K562 (cell line): ENCODE data around the gene AURKB. TPM values are rescaled to one million over a fixed set of nuclear protein-coding genes. Genes with fewer than 3 reads are reported as not detected.

Experiments
- CEBPB ChIP-seq: fragments of 450-650 bp; IDR thresholded peaks from 2 replicates; pipeline ENCODE4 v1.6.1; 2016; ENCODE audit warnings: missing genetic modification characterization, missing compliant biosample characterization
- ERF ChIP-seq: fragments of 450-650 bp; formaldehyde crosslinking; IDR thresholded peaks from 2 replicates; pipeline ENCODE4 v1.4.0; 2020; ENCODE audit warnings: mild to moderate bottlenecking, mixed read lengths
- FOXA1 ChIP-seq: fragments of 450-650 bp; IDR thresholded peaks from 2 replicates; pipeline ENCODE4 v1.6.1; 2016; ENCODE audit warnings: mild to moderate bottlenecking, borderline replicate concordance
- FOXA3 ChIP-seq, 2 experiments: fragments of 450-650 bp in 1 of 2; sonication (generic) in 1 of 2; formaldehyde crosslinking; IDR thresholded peaks in 1 of 2; conservative IDR thresholded peaks in 1 of 2; 2 replicates each; pipeline versions ENCODE4 v1.4.0 to v1.8.0; 2020 to 2022; ENCODE audit warnings: mild to moderate bottlenecking in 2 of 2, missing genetic modification reagents in 1 of 2
- HNRNPL ChIP-seq: fragments of 200-400 bp; formaldehyde crosslinking; IDR thresholded peaks from 2 replicates; pipeline ENCODE4 v1.6.1; 2017; ENCODE audit warnings: low read depth, mild to moderate bottlenecking, low read length
- KLF13 ChIP-seq: fragments of 450-650 bp; IDR thresholded peaks from 2 replicates; pipeline ENCODE4 v1.6.1; 2016; ENCODE audit warnings: missing genetic modification characterization, low read depth, mild to moderate bottlenecking, missing compliant biosample characterization, moderate library complexity, borderline replicate concordance
- NBN ChIP-seq: fragments of 450-650 bp; IDR thresholded peaks from 2 replicates; pipeline ENCODE4 v1.6.1; 2016; ENCODE audit warnings: low read depth, mild to moderate bottlenecking
- NRF1 ChIP-seq, 2 experiments: fragments of 450-650 bp; IDR thresholded peaks in 1 of 2; conservative IDR thresholded peaks in 1 of 2; 2 replicates each; pipeline ENCODE4 v1.6.1; 2014; ENCODE audit warnings: mild to moderate bottlenecking in 2 of 2
- PHTF2 ChIP-seq: fragments of 250-450 bp; sonication (Bioruptor Pico); IDR thresholded peaks from 2 replicates; pipeline ENCODE4 v1.5.0; 2021; ENCODE audit warnings: mild to moderate bottlenecking
- ZNF696 ChIP-seq: fragments of 250-450 bp; sonication (Bioruptor Pico); conservative IDR thresholded peaks from 2 replicates; pipeline ENCODE4 v1.4.0; 2020; ENCODE audit warnings: mild to moderate bottlenecking, moderate library complexity
- ZNF780A ChIP-seq: fragments of 250-450 bp; sonication (Bioruptor Pico); IDR thresholded peaks from 2 replicates; pipeline ENCODE4 v1.5.0; 2021; ENCODE audit warnings: mild to moderate bottlenecking
- polyA plus RNA-seq, 8 experiments: library from polyadenylated mRNA; depleted of rRNA in 4 of 8; stranded (reverse) in 5 of 8; unstranded in 3 of 8; fragments of >200 nt; fragmentation: Nextera tagmentation in 2 of 8; fragmentation: Illumina TruSeq in 1 of 8; extraction: Ambion mirVana in 2 of 8; extraction: Trizol in 1 of 8; gene quantifications; 2 replicates each; pipeline versions ENCODE4 v1.2.1 to v1.2.3, GENCODE V29; 2011 to 2014; ENCODE audit warnings: inconsistent platforms in 1 of 8, missing spikeins in 1 of 8
- total RNA-seq, 7 experiments: library from RNA; depleted of rRNA in 6 of 7; stranded (reverse); fragments of >200 nt in 6 of 7; fragmentation: Illumina TruSeq in 2 of 7; extraction: Trizol in 2 of 7; gene quantifications; 2 replicates each; pipeline versions ENCODE4 v1.2.1 to v1.2.3, GENCODE V29; 2011 to 2021; ENCODE audit warnings: low replicate concordance in 1 of 7
- TF ChIP-seq, protein P1 (sequence below): fragments of 450-650 bp; IDR thresholded peaks from 2 replicates; pipeline ENCODE4 v1.6.1; 2016; ENCODE audit warnings: borderline replicate concordance
- TF ChIP-seq, protein P2 (sequence below): fragments of 250-450 bp; sonication (Bioruptor Pico); IDR thresholded peaks from 2 replicates; pipeline ENCODE4 v1.5.0; 2021
- TF ChIP-seq, protein P3 (sequence below): IDR thresholded peaks from 2 replicates; pipeline ENCODE4 v1.6.1; 2011; ENCODE audit not compliant: insufficient read length; ENCODE audit errors: extremely low read depth
- TF ChIP-seq, protein P4 (sequence below): fragments of 450-650 bp; IDR thresholded peaks from 2 replicates; pipeline ENCODE4 v1.6.1; 2016; ENCODE audit warnings: missing biosample characterization, missing genetic modification characterization
- TF ChIP-seq, protein P5 (sequence below): sonication (generic); formaldehyde crosslinking; IDR thresholded peaks from 2 replicates; pipeline ENCODE4 v1.8.0; 2023; ENCODE audit warnings: missing genetic modification reagents, mild to moderate bottlenecking, borderline replicate concordance

AURKB gene
- total and polyA plus RNA-seq, 9 of the 15 experiments (the other 6 are each of a cell fraction or from before 2014, with no cell fraction given): 27.2 to 114 (median 74.8) TPM

DNA sequence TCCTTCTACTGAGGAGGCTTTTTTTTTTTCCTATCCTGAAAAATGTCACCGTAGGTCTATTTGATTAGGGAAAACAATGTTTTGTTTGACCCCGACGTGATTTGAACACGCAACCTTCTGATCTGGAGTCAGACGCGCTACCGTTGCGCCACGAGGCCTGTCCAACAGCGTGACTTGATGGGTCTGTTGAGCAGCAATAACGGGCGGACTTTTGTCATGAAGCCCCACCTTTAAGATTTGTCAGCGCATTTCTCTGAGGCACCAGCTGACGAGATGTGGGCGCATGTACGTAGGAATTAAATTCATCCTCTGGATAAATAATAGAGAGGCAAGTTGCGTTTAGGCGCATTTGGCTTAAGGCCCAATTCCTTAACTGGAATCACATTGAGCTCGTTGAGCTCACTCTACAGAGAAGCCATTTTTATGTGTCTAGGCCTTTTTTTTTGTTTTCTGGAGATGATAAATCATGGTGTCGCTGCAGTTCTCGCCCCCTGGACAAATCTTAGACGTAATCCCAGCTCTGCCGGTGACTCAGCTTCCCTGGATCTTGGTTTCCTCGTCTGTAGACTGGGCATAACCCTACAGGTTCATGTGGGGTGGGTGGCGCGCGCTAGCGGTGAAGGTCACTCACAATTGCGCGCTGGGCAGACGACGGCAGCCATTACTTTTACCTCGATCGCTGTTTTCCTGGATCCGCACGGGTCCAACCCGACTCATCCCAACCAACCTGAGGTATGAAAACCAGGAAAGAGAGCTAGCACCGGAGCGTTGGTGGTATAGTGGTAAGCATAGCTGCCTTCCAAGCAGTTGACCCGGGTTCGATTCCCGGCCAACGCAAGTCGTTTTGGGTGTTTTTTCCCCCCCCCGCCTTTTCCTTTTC is 10.6 kb upstream of the AURKB start (continued):
- peak; percentile 57; the same call in 1 of the 2 replicates for TF ChIP-seq NBN
- no peak for TF ChIP-seq ZNF696
- TF ChIP-seq FOXA1: no peak
- no peak for TF ChIP-seq KLF13
- TF ChIP-seq, protein P1, sequence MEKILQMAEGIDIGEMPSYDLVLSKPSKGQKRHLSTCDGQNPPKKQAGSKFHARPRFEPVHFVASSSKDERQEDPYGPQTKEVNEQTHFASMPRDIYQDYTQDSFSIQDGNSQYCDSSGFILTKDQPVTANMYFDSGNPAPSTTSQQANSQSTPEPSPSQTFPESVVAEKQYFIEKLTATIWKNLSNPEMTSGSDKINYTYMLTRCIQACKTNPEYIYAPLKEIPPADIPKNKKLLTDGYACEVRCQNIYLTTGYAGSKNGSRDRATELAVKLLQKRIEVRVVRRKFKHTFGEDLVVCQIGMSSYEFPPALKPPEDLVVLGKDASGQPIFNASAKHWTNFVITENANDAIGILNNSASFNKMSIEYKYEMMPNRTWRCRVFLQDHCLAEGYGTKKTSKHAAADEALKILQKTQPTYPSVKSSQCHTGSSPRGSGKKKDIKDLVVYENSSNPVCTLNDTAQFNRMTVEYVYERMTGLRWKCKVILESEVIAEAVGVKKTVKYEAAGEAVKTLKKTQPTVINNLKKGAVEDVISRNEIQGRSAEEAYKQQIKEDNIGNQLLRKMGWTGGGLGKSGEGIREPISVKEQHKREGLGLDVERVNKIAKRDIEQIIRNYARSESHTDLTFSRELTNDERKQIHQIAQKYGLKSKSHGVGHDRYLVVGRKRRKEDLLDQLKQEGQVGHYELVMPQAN: no peak
- no peak; the same call in 1 of the 2 replicates for TF ChIP-seq CEBPB (tag)
- TF ChIP-seq, protein P2, sequence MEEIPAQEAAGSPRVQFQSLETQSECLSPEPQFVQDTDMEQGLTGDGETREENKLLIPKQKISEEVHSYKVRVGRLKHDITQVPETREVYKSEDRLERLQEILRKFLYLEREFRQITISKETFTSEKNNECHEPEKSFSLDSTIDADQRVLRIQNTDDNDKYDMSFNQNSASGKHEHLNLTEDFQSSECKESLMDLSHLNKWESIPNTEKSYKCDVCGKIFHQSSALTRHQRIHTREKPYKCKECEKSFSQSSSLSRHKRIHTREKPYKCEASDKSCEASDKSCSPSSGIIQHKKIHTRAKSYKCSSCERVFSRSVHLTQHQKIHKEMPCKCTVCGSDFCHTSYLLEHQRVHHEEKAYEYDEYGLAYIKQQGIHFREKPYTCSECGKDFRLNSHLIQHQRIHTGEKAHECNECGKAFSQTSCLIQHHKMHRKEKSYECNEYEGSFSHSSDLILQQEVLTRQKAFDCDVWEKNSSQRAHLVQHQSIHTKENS (CRISPR knock-in tag): no peak
- TF ChIP-seq ZNF780A (CRISPR knock-in tag): no peak
- TF ChIP-seq HNRNPL: no peak
- TF ChIP-seq, protein P3, sequence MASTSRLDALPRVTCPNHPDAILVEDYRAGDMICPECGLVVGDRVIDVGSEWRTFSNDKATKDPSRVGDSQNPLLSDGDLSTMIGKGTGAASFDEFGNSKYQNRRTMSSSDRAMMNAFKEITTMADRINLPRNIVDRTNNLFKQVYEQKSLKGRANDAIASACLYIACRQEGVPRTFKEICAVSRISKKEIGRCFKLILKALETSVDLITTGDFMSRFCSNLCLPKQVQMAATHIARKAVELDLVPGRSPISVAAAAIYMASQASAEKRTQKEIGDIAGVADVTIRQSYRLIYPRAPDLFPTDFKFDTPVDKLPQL: no peak
- TF ChIP-seq PHTF2 (CRISPR knock-in tag): no peak
- peak in 1 of 2 experiments; percentile 4; a peak in 1 of 4 replicates for TF ChIP-seq NRF1 (conservative IDR thresholded peaks at IDR 0.05 in 1 of 2, IDR thresholded peaks at IDR 0.05 in 1 of 2)
- TF ChIP-seq FOXA3 (CRISPR knock-in tag; conservative IDR thresholded peaks at IDR 0.05 in 1 of 2, IDR thresholded peaks at IDR 0.05 in 1 of 2): no peak
- TF ChIP-seq ERF (CRISPR knock-in tag): no peak
- TF ChIP-seq, protein P4, sequence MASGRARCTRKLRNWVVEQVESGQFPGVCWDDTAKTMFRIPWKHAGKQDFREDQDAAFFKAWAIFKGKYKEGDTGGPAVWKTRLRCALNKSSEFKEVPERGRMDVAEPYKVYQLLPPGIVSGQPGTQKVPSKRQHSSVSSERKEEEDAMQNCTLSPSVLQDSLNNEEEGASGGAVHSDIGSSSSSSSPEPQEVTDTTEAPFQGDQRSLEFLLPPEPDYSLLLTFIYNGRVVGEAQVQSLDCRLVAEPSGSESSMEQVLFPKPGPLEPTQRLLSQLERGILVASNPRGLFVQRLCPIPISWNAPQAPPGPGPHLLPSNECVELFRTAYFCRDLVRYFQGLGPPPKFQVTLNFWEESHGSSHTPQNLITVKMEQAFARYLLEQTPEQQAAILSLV: no peak
- TF ChIP-seq, protein P5, sequence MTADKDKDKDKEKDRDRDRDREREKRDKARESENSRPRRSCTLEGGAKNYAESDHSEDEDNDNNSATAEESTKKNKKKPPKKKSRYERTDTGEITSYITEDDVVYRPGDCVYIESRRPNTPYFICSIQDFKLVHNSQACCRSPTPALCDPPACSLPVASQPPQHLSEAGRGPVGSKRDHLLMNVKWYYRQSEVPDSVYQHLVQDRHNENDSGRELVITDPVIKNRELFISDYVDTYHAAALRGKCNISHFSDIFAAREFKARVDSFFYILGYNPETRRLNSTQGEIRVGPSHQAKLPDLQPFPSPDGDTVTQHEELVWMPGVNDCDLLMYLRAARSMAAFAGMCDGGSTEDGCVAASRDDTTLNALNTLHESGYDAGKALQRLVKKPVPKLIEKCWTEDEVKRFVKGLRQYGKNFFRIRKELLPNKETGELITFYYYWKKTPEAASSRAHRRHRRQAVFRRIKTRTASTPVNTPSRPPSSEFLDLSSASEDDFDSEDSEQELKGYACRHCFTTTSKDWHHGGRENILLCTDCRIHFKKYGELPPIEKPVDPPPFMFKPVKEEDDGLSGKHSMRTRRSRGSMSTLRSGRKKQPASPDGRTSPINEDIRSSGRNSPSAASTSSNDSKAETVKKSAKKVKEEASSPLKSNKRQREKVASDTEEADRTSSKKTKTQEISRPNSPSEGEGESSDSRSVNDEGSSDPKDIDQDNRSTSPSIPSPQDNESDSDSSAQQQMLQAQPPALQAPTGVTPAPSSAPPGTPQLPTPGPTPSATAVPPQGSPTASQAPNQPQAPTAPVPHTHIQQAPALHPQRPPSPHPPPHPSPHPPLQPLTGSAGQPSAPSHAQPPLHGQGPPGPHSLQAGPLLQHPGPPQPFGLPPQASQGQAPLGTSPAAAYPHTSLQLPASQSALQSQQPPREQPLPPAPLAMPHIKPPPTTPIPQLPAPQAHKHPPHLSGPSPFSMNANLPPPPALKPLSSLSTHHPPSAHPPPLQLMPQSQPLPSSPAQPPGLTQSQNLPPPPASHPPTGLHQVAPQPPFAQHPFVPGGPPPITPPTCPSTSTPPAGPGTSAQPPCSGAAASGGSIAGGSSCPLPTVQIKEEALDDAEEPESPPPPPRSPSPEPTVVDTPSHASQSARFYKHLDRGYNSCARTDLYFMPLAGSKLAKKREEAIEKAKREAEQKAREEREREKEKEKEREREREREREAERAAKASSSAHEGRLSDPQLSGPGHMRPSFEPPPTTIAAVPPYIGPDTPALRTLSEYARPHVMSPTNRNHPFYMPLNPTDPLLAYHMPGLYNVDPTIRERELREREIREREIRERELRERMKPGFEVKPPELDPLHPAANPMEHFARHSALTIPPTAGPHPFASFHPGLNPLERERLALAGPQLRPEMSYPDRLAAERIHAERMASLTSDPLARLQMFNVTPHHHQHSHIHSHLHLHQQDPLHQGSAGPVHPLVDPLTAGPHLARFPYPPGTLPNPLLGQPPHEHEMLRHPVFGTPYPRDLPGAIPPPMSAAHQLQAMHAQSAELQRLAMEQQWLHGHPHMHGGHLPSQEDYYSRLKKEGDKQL (CRISPR knock-in tag): no peak
